Common myeloid progenitor, CD34-positive (primary cell): ENCODE measurements around the gene EEA1.

Experiments used
- CTCF ChIA-PET: fragments of 350-600 bp; sonication (Branson Sonifier 250); formaldehyde crosslinking; loops from one replicate; lab custom pipeline; 2021; ENCODE audit warnings: antibody characterized with exemption; lab: Charles Lee
- POLR2A ChIA-PET: fragments of 350-600 bp; sonication (Branson Sonifier 250); formaldehyde crosslinking; loops from one replicate; lab custom pipeline; 2021; ENCODE audit warnings: antibody characterized with exemption; lab: Charles Lee
- DNase-seq, 3 donors: peaks; one replicate each; pipeline versions ENCODE4 v3.0.0 to v3.0.0-alpha.2; 2013
- H3K27ac ChIP-seq, 2 experiments: 1 replicate in 1 of 2; 2 replicates in 1 of 2; pipeline ENCODE4 v1.7.0; 2013; ENCODE audit warnings: inconsistent platforms in 2 of 2, low read length in 2 of 2, mild to moderate bottlenecking in 2 of 2, low read depth in 1 of 2, moderate library complexity in 1 of 2; ENCODE audit not compliant: severe bottlenecking in 2 of 2, insufficient read depth in 1 of 2, poor library complexity in 1 of 2
- H3K27me3 ChIP-seq, 5 experiments: replicated peaks in 2 of 5; 1 replicate in 3 of 5; 2 replicates in 2 of 5; pipeline versions ENCODE4 v1.6.1 to v1.7.0; 2013; ENCODE audit warnings: low read length in 4 of 5, mild to moderate bottlenecking in 2 of 5, moderate library complexity in 2 of 5, inconsistent platforms in 1 of 5; ENCODE audit not compliant: insufficient read depth in 5 of 5, control insufficient read depth in 4 of 5
- H3K36me3 ChIP-seq, 4 experiments: 1 replicate in 2 of 4; 2 replicates in 2 of 4; pipeline versions ENCODE4 v1.6.1 to v1.7.0; 2013; ENCODE audit warnings: low read length in 3 of 4, control low read depth in 1 of 4, mild to moderate bottlenecking in 1 of 4; ENCODE audit not compliant: control insufficient read depth in 4 of 4, insufficient read depth in 4 of 4
- H3K4me1 ChIP-seq, 4 experiments: 1 replicate in 3 of 4; 2 replicates in 1 of 4; pipeline versions ENCODE4 v1.6.1 to v1.7.1; 2013; ENCODE audit warnings: low read length in 3 of 4, mild to moderate bottlenecking in 3 of 4, control low read depth in 1 of 4, inconsistent platforms in 1 of 4, moderate library complexity in 1 of 4; ENCODE audit not compliant: control insufficient read depth in 4 of 4, insufficient read depth in 4 of 4; ENCODE audit errors: control extremely low read depth in 1 of 4
- H3K4me3 ChIP-seq, 7 experiments: 1 replicate in 4 of 7; 2 replicates in 3 of 7; pipeline versions ENCODE4 v1.5.1 to v1.7.0; 2013; ENCODE audit warnings: mild to moderate bottlenecking in 7 of 7, low read length in 6 of 7, moderate library complexity in 6 of 7, inconsistent platforms in 2 of 7, low read depth in 2 of 7, control low read depth in 1 of 7; ENCODE audit not compliant: insufficient read depth in 4 of 7, control insufficient read depth in 1 of 7; ENCODE audit errors: extremely low read depth in 1 of 7
- H3K9me3 ChIP-seq, 5 experiments: 1 replicate in 4 of 5; 2 replicates in 1 of 5; pipeline versions ENCODE4 v1.6.1 to v1.7.1; 2013; ENCODE audit warnings: low read length in 4 of 5, mild to moderate bottlenecking in 2 of 5, inconsistent platforms in 1 of 5, low read depth in 1 of 5, moderate library complexity in 1 of 5; ENCODE audit not compliant: control insufficient read depth in 4 of 5, insufficient read depth in 2 of 5; ENCODE audit errors: control extremely low read depth in 1 of 5
- WGBS: methylation state at CpG from one replicate; pipeline ENCODE4 v1.1.5; 2013; ENCODE audit not compliant: insufficient coverage; 5-methylcytosine and 5-hydroxymethylcytosine counted together

The EEA1 gene

DNA sequence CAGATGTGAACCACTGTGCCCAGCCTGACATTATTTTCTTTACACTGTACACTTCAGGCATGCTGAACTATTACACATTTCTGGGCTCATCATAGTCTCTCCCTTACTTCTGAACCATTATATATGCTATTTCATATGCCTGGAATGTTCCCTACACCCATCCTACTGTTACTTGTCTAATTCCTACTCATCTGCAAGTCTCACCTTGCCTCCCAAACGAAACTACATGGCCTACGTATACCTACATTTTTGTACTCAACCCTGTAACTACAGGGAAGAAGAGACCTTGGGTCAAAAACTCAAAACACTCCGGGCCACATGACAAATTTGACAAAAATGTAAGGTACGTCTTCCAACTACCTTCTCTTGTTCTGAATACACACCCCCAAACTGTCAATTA lies 9.5 kb upstream of the EEA1 start:
- H3K4me1 ChIP-seq: peaks cover 0 to 8% (median 2%) of the 10 kb centered on the region in 4 experiments
- POLR2A ChIA-PET: no interaction called here

GRCh38 chr12:92938018-92938417 lies 8.9 kb upstream of the EEA1 start:
- no peak overlapping the region for H3K4me3 ChIP-seq
- POLR2A ChIA-PET: no interaction called here
- 88% methylated on average over 1 of the region's 3 CpGs for WGBS
- DNase-seq: no peak
- no peak overlapping the region for H3K27ac ChIP-seq
- H3K36me3 ChIP-seq: no peaks in the 10 kb centered on the region
- no peaks in the 10 kb centered on the region for H3K27me3 ChIP-seq
- peaks cover 0 to 5% (median 1%) of the 10 kb centered on the region in 4 experiments for H3K4me1 ChIP-seq
- H3K9me3 ChIP-seq: no peaks in the 10 kb centered on the region
- CTCF ChIA-PET: no interaction called here

More for the DNA sequence above, 9.5 kb upstream of the EEA1 start:
- Histone ChIP-seq H3K9me3 (no peaks in the 10 kb centered on the region), H3K36me3 (no peaks in the 10 kb centered on the region), H3K27me3 (no peaks in the 10 kb centered on the region), H3K27ac (no peak overlapping the region), H3K4me3 (no peak overlapping the region)
- CTCF ChIA-PET: no interaction called here
- DNase-seq: no peak
- WGBS: no CpG with 5 or more reads among the region's 4 CpGs

DNA sequence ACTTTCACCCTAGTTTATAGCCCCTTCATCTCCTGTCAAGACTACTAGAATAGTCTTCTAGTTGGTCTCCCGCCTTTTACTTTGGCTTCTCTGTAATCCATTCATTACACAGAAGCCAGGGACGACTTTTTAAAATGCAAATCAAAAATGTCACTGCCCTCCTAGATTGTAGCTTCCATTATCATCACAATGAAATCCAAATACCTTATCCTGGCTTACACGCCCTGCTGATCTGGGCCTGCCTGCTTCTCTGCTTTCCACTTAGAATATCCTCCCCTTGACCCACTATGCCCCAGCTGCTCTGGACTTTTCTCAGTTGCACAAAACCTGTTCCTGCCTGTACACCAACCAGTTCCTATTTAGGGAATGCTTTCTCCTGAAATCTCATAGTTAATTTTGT lies 4.5 kb upstream of the EEA1 start:
- 100% methylated on average over 3 of the region's 3 CpGs for WGBS
- Histone ChIP-seq H3K4me3 (no peak overlapping the region), H3K4me1 (peaks cover 5 to 10% (median 9%) of the 10 kb centered on the region in 4 experiments), H3K27ac (no peak overlapping the region), H3K36me3 (no peaks in the 10 kb centered on the region), H3K9me3 (no peaks in the 10 kb centered on the region), H3K27me3 (no peaks in the 10 kb centered on the region)
- no peak for DNase-seq
- ChIA-PET CTCF (no interaction called here), POLR2A (no interaction called here)

DNA sequence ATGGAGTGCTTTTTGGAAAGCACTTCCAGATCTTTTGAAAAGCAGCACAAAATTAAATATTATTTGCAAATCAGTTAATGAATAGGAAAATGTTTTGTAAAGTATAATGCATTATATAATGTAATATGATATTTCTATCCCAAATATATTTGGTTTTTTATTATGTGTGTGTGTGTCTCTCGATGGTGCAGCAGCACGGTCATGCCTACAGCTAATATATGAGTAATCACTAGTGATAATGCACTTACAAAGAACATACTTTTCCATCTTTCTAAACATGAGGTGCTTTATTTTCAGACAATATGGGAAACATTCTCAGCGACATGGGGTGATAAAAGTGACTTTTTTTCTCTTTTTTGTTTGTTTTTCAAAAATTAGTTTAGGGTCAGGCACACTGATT lies 1.3 kb upstream of the EEA1 start:
- DNase-seq: no peak
- CTCF ChIA-PET: interaction anchor here (0.6 to 2.1 kb wide), 3 partner anchors 54 to 450 kb away, joined by 3 to 6 read pairs (median 4); no protein-coding TSS in a partner anchor
- 88% methylated on average over 1 of the region's 3 CpGs for WGBS
- Histone ChIP-seq H3K27me3 (no peaks in the 10 kb centered on the region), H3K9me3 (no peaks in the 10 kb centered on the region), H3K27ac (no peak overlapping the region), H3K4me3 (peak overlapping the region in 3 of 7 experiments; percentile 67 to 91 (median 77)), H3K36me3 (no peaks in the 10 kb centered on the region), H3K4me1 (peaks cover 11 to 32% (median 25%) of the 10 kb centered on the region in 4 experiments)
- POLR2A ChIA-PET: no interaction called here

DNA sequence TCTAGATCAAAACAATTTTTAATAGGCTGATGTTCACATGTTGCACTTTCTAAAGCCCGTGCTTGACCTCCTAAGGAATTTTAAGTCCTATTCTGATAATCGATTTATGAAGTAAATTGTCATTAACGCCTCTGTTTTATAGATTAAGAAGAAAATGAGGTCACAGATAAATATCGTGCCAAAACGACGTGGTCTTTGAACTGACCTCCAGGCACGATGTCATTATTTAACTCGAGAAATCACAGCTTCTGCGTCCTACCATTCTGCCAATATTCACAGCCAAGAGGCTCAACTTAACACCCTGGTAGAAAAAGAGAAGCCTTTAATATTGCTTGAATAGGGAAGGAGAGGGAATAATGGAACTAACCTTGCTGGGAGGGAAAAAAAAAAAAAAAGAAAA lies 888 bp upstream of the EEA1 start:
- Histone ChIP-seq H3K27me3 (no peaks in the 10 kb centered on the region), H3K9me3 (no peaks in the 10 kb centered on the region), H3K27ac (peak overlapping the region; percentile 57 to 90), H3K4me1 (peaks cover 11 to 32% (median 25%) of the 10 kb centered on the region in 4 experiments), H3K36me3 (no peaks in the 10 kb centered on the region), H3K4me3 (peak overlapping the region in 6 of 7 experiments; percentile 67 to 91 (median 80))
- 7% methylated on average over 2 of the region's 9 CpGs for WGBS
- ChIA-PET CTCF (interaction anchor here (1.0 to 2.1 kb wide), 3 partner anchors 17 to 450 kb away, joined by 3 to 6 read pairs (median 4); no protein-coding TSS in a partner anchor), POLR2A (interaction anchor here (0.6 to 0.7 kb wide), 2 partner anchors 12 to 79 kb away, joined by 3 to 5 read pairs; no protein-coding TSS in a partner anchor)
- DNase-seq: peak in 2 of 3 donors; percentile 19 to 25

- Histone ChIP-seq H3K4me1 (peaks cover 11 to 32% (median 25%) of the 10 kb centered on the region in 4 experiments), H3K27ac (peak overlapping the region; percentile 74 to 93), H3K27me3 (no peaks in the 10 kb centered on the region), H3K9me3 (no peaks in the 10 kb centered on the region), H3K36me3 (no peaks in the 10 kb centered on the region), H3K4me3 (peak overlapping the region; percentile 45 to 84 (median 77))
- peak in 2 of 3 donors; percentile 64 to 75 for DNase-seq
- 0% methylated on average over 19 of the region's 49 CpGs for WGBS
- ChIA-PET CTCF (interaction anchor here (0.6 to 2.7 kb wide), 3 partner anchors 122 to 803 kb away, joined by 3 to 14 read pairs (median 4); no protein-coding TSS in a partner anchor), POLR2A (no interaction called here)
These were observed 604 bp downstream of the EEA1 start for GRCh38 chr12:92928421-92928961.
